Neutrophil (primary cell): ENCODE measurements around the gene PCAT7.

ENCODE experiments used
- H3K27ac ChIP-seq: fragments of 200-600 bp; sonication (generic); 2 replicates; pipeline ENCODE4 v1.5.1; 2016; ENCODE audit warnings: mild to moderate bottlenecking, moderate library complexity
- H3K27me3 ChIP-seq: fragments of 200-600 bp; sonication (generic); 2 replicates; pipeline ENCODE4 v1.6.0; 2016; ENCODE audit warnings: mild to moderate bottlenecking
- H3K36me3 ChIP-seq: fragments of 200-600 bp; sonication (generic); 2 replicates; pipeline ENCODE4 v1.5.1; 2017
- H3K4me1 ChIP-seq, 2 experiments: fragments of 200-600 bp in 1 of 2; sonication (generic) in 1 of 2; 1 replicate in 1 of 2; 2 replicates in 1 of 2; pipeline versions ENCODE4 v1.5.1 to v1.6.1; 2013 to 2016; ENCODE audit warnings: low read depth in 1 of 2, low read length in 1 of 2, mild to moderate bottlenecking in 1 of 2, moderate library complexity in 1 of 2; ENCODE audit not compliant: control insufficient read depth in 1 of 2, insufficient read depth in 1 of 2
- H3K4me3 ChIP-seq, 2 experiments: fragments of 200-600 bp in 1 of 2; sonication (generic) in 1 of 2; 1 replicate in 1 of 2; 2 replicates in 1 of 2; pipeline ENCODE4 v1.5.1; 2013 to 2016; ENCODE audit warnings: low read depth in 1 of 2, low read length in 1 of 2, mild to moderate bottlenecking in 1 of 2, moderate library complexity in 1 of 2
- H3K9me3 ChIP-seq: fragments of 200-600 bp; sonication (generic); 2 replicates; pipeline ENCODE4 v1.5.1; 2016
- CTCF ChIP-seq: fragments of 200-600 bp; sonication (generic); IDR thresholded peaks from 2 replicates; pipeline ENCODE4 v1.5.1; 2016; ENCODE audit warnings: antibody characterized with exemption

Gene PCAT7

GRCh38 chr9:94613003-94613402 lies 58.1 kb downstream of the PCAT7 start:
- Histone ChIP-seq H3K27me3 (no peaks in the 10 kb centered on the region), H3K27ac (no peak overlapping the region), H3K4me1 (no peaks in the 10 kb centered on the region), H3K36me3 (no peaks in the 10 kb centered on the region), H3K9me3 (no peaks in the 10 kb centered on the region), H3K4me3 (no peak overlapping the region)
- TF ChIP-seq CTCF, result no peak

GRCh38 chr9:94619026-94619425 lies 64.1 kb downstream of the PCAT7 start:
- Histone ChIP-seq H3K4me1 (no peaks in the 10 kb centered on the region), H3K36me3 (peaks cover 4% of the 10 kb centered on the region), H3K27ac (no peak overlapping the region), H3K4me3 (no peak overlapping the region), H3K27me3 (no peaks in the 10 kb centered on the region), H3K9me3 (no peaks in the 10 kb centered on the region)
- no peak for TF ChIP-seq CTCF
